HEK293 (cell line): ENCODE measurements around the gene RUVBL1.

ENCODE experiments used
- CTCF ChIP-seq: fragments of 450-650 bp; formaldehyde crosslinking; IDR thresholded peaks from 2 replicates; pipeline ENCODE4 v1.5.1; 2016; ENCODE audit warnings: missing biosample characterization, missing genetic modification characterization
- EGR2 ChIP-seq: fragments of 450-650 bp; formaldehyde crosslinking; IDR thresholded peaks from 2 replicates; pipeline ENCODE4 v1.5.1; 2016; ENCODE audit warnings: low read depth, missing biosample characterization, missing genetic modification characterization
- HOXA7 ChIP-seq: sonication (generic); formaldehyde crosslinking; IDR thresholded peaks from 2 replicates; pipeline ENCODE4 v1.8.1; 2022; ENCODE audit warnings: missing genetic modification reagents, borderline replicate concordance
- PBX3 ChIP-seq: sonication (generic); formaldehyde crosslinking; IDR thresholded peaks from 2 replicates; pipeline ENCODE4 v1.8.1; 2022; ENCODE audit warnings: mild to moderate bottlenecking, moderate library complexity, missing genetic modification reagents
- ZBTB8A ChIP-seq: fragments of 450-650 bp; formaldehyde crosslinking; IDR thresholded peaks from 2 replicates; pipeline ENCODE4 v1.5.1; 2016; ENCODE audit warnings: missing biosample characterization, missing genetic modification characterization
- ZNF16 ChIP-seq: fragments of 450-650 bp; formaldehyde crosslinking; IDR thresholded peaks from 2 replicates; pipeline ENCODE4 v1.5.1; 2016; ENCODE audit warnings: low read depth, missing biosample characterization, missing genetic modification characterization
- ZNF223 ChIP-seq: fragments of 450-650 bp; formaldehyde crosslinking; IDR thresholded peaks from 2 replicates; pipeline ENCODE4 v1.5.1; 2016; ENCODE audit warnings: missing biosample characterization, missing genetic modification characterization
- ZNF274 ChIP-seq, 2 experiments: fragments of 200-500 bp in 1 of 2; fragments of 450-650 bp in 1 of 2; sonication (Bioruptor generic) in 1 of 2; formaldehyde crosslinking in 1 of 2; IDR thresholded peaks; 2 replicates each; pipeline versions ENCODE4 v1.5.1 to v1.6.1; 2014 to 2016; ENCODE audit warnings: borderline replicate concordance in 1 of 2, inconsistent platforms in 1 of 2, low read length in 1 of 2, missing biosample characterization in 1 of 2, missing genetic modification characterization in 1 of 2
- ZNF280D ChIP-seq: fragments of 450-650 bp; formaldehyde crosslinking; IDR thresholded peaks from 2 replicates; pipeline ENCODE4 v1.5.1; 2016; ENCODE audit warnings: missing biosample characterization, missing genetic modification characterization
- ZNF292 ChIP-seq: fragments of 450-650 bp; formaldehyde crosslinking; IDR thresholded peaks from 2 replicates; pipeline ENCODE4 v1.5.1; 2016; ENCODE audit warnings: low read depth, missing biosample characterization, missing genetic modification characterization, borderline replicate concordance
- ZNF521 ChIP-seq: fragments of 450-650 bp; formaldehyde crosslinking; IDR thresholded peaks from 2 replicates; pipeline ENCODE4 v1.5.1; 2017; ENCODE audit warnings: missing biosample characterization, mild to moderate bottlenecking, missing genetic modification characterization
- ZNF623 ChIP-seq: fragments of 450-650 bp; formaldehyde crosslinking; IDR thresholded peaks from 2 replicates; pipeline ENCODE4 v1.5.1; 2016; ENCODE audit warnings: missing biosample characterization, missing genetic modification characterization
- ZNF670 ChIP-seq: fragments of 450-650 bp; formaldehyde crosslinking; IDR thresholded peaks from 2 replicates; pipeline ENCODE4 v1.5.1; 2016; ENCODE audit warnings: missing biosample characterization, missing genetic modification characterization, low read depth
- TF ChIP-seq, protein P1 (sequence below): fragments of 450-650 bp; formaldehyde crosslinking; IDR thresholded peaks from 2 replicates; pipeline ENCODE4 v1.5.1; 2016; ENCODE audit warnings: missing biosample characterization, missing genetic modification characterization

DNA sequence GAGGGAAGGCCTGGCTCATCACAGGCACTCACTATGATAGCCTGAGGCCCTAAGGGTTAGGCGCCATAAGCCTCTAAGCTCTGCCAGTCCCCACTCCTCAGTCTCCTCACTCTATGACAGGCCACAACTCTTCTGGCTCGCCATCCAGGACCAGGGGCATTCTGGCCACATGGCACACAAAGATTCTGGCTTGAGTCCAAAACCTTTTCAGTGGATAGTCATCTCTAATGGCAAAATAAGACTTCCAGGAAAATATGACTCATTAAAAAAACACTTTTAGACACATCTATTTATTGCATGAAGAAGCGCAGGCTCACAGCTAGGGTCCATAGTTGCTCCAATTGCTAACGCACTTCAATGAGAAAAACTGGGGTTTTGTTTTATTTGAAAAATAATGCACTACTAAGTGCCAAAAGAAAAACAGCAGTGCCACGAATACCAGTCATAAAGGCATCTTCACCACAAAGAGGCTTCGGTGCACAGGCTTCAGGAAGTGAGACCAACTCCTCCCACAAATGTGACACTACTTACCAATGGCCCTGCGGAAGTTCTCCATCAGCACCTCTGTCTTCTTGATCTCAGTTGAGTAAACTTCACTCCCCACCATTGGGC is 11.1 kb downstream of the RUVBL1 start:
- TF ChIP-seq ZNF223: no peak
- no peak for TF ChIP-seq ZNF670 (tag by site-specific recombination)
- no peak for TF ChIP-seq EGR2 (tag by site-specific recombination)
- TF ChIP-seq CTCF: no peak
- no peak for TF ChIP-seq ZNF623 (tag by site-specific recombination)
- TF ChIP-seq ZNF16 (tag by site-specific recombination): no peak
- no peak for TF ChIP-seq ZNF274 (IDR thresholded peaks at IDR 0.05; ENCODE audit: low read length)
- no peak for TF ChIP-seq ZNF274 (tag by site-specific recombination; IDR thresholded peaks at IDR 0.05; ENCODE audit: borderline replicate concordance)
- TF ChIP-seq, protein P1, sequence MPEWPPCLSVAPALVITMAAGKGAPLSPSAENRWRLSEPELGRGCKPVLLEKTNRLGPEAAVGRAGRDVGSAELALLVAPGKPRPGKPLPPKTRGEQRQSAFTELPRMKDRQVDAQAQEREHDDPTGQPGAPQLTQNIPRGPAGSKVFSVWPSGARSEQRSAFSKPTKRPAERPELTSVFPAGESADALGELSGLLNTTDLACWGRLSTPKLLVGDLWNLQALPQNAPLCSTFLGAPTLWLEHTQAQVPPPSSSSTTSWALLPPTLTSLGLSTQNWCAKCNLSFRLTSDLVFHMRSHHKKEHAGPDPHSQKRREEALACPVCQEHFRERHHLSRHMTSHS (tag by site-specific recombination): no peak
- no peak for TF ChIP-seq ZNF292 (tag by site-specific recombination)
- no peak for TF ChIP-seq PBX3 (CRISPR knock-in tag)
- TF ChIP-seq HOXA7 (CRISPR knock-in tag): no peak
- no peak for TF ChIP-seq ZNF521
- no peak for TF ChIP-seq ZBTB8A (tag by site-specific recombination)
- no peak for TF ChIP-seq ZNF280D (tag by site-specific recombination)
